K562 (cell line): ENCODE data around the gene DYNLT2B. TPM values are rescaled to one million over a fixed set of nuclear protein-coding genes. Genes with fewer than 3 reads are reported as not detected.

Source experiments
- CBFA2T2 ChIP-seq: fragments of 450-650 bp; conservative IDR thresholded peaks from 2 replicates; pipeline ENCODE4 v1.6.1; 2017; ENCODE audit warnings: mild to moderate bottlenecking
- CBX1 ChIP-seq: sonication (generic); IDR thresholded peaks from 2 replicates; pipeline ENCODE4 v1.6.1; 2016; ENCODE audit warnings: antibody characterized with exemption, low read depth, mild to moderate bottlenecking
- CEBPG ChIP-seq, 3 experiments: fragments of 200-800 bp in 1 of 3; sonication (Bioruptor generic) in 1 of 3; sonication (generic) in 1 of 3; formaldehyde crosslinking in 1 of 3; IDR thresholded peaks in 2 of 3; conservative IDR thresholded peaks in 1 of 3; 2 replicates each; pipeline versions ENCODE4 v1.6.1 to v1.8.0; 2016 to 2022; ENCODE audit warnings: missing compliant biosample characterization in 2 of 3, missing genetic modification characterization in 2 of 3, mild to moderate bottlenecking in 1 of 3, missing genetic modification reagents in 1 of 3
- CHD1 ChIP-seq: fragments of 200-600 bp; sonication (generic); IDR thresholded peaks from one replicate; pipeline ENCODE4 v1.6.1; 2012; ENCODE audit warnings: mild to moderate bottlenecking, moderate library complexity, low read length, inconsistent platforms
- ETV6 ChIP-seq, 3 experiments: fragments of 150-350 bp in 1 of 3; sonication (generic) in 1 of 3; formaldehyde crosslinking in 1 of 3; IDR thresholded peaks; 2 replicates each; pipeline versions ENCODE4 v1.6.1 to v1.8.0; 2014 to 2022; ENCODE audit warnings: borderline replicate concordance in 2 of 3, low read depth in 2 of 3, antibody characterized with exemption in 1 of 3, low read length in 1 of 3, mild to moderate bottlenecking in 1 of 3, missing genetic modification reagents in 1 of 3
- FUS ChIP-seq: fragments of 200-400 bp; formaldehyde crosslinking; optimal IDR thresholded peaks from 2 replicates; pipeline ENCODE3; 2017; ENCODE audit warnings: low read depth, low read length
- HMGN3 ChIP-seq: IDR thresholded peaks from 2 replicates; pipeline ENCODE4 v1.6.1; 2011; ENCODE audit warnings: borderline replicate concordance, low read depth, mild to moderate bottlenecking, mixed read lengths, low read length; ENCODE audit not compliant: insufficient read length; ENCODE audit errors: extremely low read depth
- PPARD ChIP-seq: fragments of 250-450 bp; sonication (Bioruptor Pico); IDR thresholded peaks from 2 replicates; pipeline ENCODE4 v1.8.0; 2022; ENCODE audit warnings: inconsistent platforms, mild to moderate bottlenecking, moderate library complexity
- RBM14 ChIP-seq: fragments of 200-400 bp; formaldehyde crosslinking; IDR thresholded peaks from 2 replicates; pipeline ENCODE4 v1.6.1; 2018; ENCODE audit warnings: low read depth, mild to moderate bottlenecking, low read length, moderate library complexity, borderline replicate concordance; ENCODE audit not compliant: insufficient read depth
- RBM22 ChIP-seq: fragments of 200-400 bp; formaldehyde crosslinking; IDR thresholded peaks from 2 replicates; pipeline ENCODE4 v1.6.1; 2018; ENCODE audit warnings: low read length, low read depth; ENCODE audit not compliant: poor library complexity, severe bottlenecking
- SP2 ChIP-seq: IDR thresholded peaks from 2 replicates; pipeline ENCODE4 v1.6.1; 2011; ENCODE audit warnings: mild to moderate bottlenecking, low read depth, low read length, moderate library complexity; ENCODE audit not compliant: poor library complexity, severe bottlenecking; ENCODE audit errors: extremely low read depth
- TAF15 ChIP-seq: fragments of 200-400 bp; formaldehyde crosslinking; IDR thresholded peaks from 2 replicates; pipeline ENCODE4 v1.6.1; 2017; ENCODE audit warnings: mild to moderate bottlenecking, low read depth, low read length, moderate library complexity
- TBP ChIP-seq: optimal IDR thresholded peaks from 2 replicates; pipeline ENCODE3; 2011; ENCODE audit warnings: low read depth, low read length, improper control_type of control experiment
- USF2 ChIP-seq: sonication (generic); formaldehyde crosslinking; IDR thresholded peaks from 2 replicates; pipeline ENCODE4 v1.5.0; 2020; ENCODE audit warnings: missing genetic modification reagents
- ZBTB12 ChIP-seq: fragments of 250-450 bp; sonication (Bioruptor Pico); IDR thresholded peaks from 2 replicates; pipeline ENCODE4 v1.4.0; 2020
- ZKSCAN3 ChIP-seq: fragments of 250-450 bp; sonication (Bioruptor Pico); IDR thresholded peaks from 2 replicates; pipeline ENCODE4 v1.4.0; 2020
- ZNF140 ChIP-seq: fragments of 250-450 bp; sonication (Bioruptor Pico); IDR thresholded peaks from 2 replicates; pipeline ENCODE4 v1.8.0; 2021; ENCODE audit warnings: moderate library complexity, mild to moderate bottlenecking, inconsistent platforms
- ZNF431 ChIP-seq: sonication (generic); formaldehyde crosslinking; IDR thresholded peaks from 2 replicates; pipeline ENCODE4 v1.8.0; 2022; ENCODE audit warnings: mild to moderate bottlenecking, missing genetic modification reagents
- ZNF57 ChIP-seq: fragments of 450-650 bp; formaldehyde crosslinking; IDR thresholded peaks from 2 replicates; pipeline ENCODE4 v1.4.0; 2020; ENCODE audit warnings: mild to moderate bottlenecking, moderate library complexity
- ZZZ3 ChIP-seq: fragments of 450-650 bp; IDR thresholded peaks from 2 replicates; pipeline ENCODE4 v1.6.1; 2016; ENCODE audit warnings: antibody characterized with exemption, mild to moderate bottlenecking, moderate library complexity
- polyA plus RNA-seq, 8 experiments: library from polyadenylated mRNA; depleted of rRNA in 4 of 8; stranded (reverse) in 5 of 8; unstranded in 3 of 8; fragments of >200 nt; fragmentation: Nextera tagmentation in 2 of 8; fragmentation: Illumina TruSeq in 1 of 8; extraction: Ambion mirVana in 2 of 8; extraction: Trizol in 1 of 8; gene quantifications; 2 replicates each; pipeline versions ENCODE4 v1.2.1 to v1.2.3, GENCODE V29; 2011 to 2014; ENCODE audit warnings: inconsistent platforms in 1 of 8, missing spikeins in 1 of 8
- total RNA-seq, 7 experiments: library from RNA; depleted of rRNA in 6 of 7; stranded (reverse); fragments of >200 nt in 6 of 7; fragmentation: Illumina TruSeq in 2 of 7; extraction: Trizol in 2 of 7; gene quantifications; 2 replicates each; pipeline versions ENCODE4 v1.2.1 to v1.2.3, GENCODE V29; 2011 to 2021; ENCODE audit warnings: low replicate concordance in 1 of 7
- TF ChIP-seq, protein P1 (sequence below), 2 experiments: fragments of 450-650 bp in 1 of 2; sonication (generic) in 1 of 2; formaldehyde crosslinking in 1 of 2; IDR thresholded peaks in 1 of 2; conservative IDR thresholded peaks in 1 of 2; 2 replicates each; pipeline versions ENCODE4 v1.6.1 to v1.8.1; 2016 to 2023; ENCODE audit warnings: mild to moderate bottlenecking in 2 of 2, moderate library complexity in 2 of 2, inconsistent platforms in 1 of 2, missing genetic modification reagents in 1 of 2
- TF ChIP-seq, protein P2 (sequence below): sonication (generic); formaldehyde crosslinking; IDR thresholded peaks from 2 replicates; pipeline ENCODE4 v1.8.0; 2022; ENCODE audit warnings: mild to moderate bottlenecking, missing genetic modification reagents

Gene DYNLT2B
- total and polyA plus RNA-seq, 9 of the 15 experiments (the other 6 are each of a cell fraction or from before 2014, with no cell fraction given) = 6.5 to 19.9 (median 8.7) TPM

DNA sequence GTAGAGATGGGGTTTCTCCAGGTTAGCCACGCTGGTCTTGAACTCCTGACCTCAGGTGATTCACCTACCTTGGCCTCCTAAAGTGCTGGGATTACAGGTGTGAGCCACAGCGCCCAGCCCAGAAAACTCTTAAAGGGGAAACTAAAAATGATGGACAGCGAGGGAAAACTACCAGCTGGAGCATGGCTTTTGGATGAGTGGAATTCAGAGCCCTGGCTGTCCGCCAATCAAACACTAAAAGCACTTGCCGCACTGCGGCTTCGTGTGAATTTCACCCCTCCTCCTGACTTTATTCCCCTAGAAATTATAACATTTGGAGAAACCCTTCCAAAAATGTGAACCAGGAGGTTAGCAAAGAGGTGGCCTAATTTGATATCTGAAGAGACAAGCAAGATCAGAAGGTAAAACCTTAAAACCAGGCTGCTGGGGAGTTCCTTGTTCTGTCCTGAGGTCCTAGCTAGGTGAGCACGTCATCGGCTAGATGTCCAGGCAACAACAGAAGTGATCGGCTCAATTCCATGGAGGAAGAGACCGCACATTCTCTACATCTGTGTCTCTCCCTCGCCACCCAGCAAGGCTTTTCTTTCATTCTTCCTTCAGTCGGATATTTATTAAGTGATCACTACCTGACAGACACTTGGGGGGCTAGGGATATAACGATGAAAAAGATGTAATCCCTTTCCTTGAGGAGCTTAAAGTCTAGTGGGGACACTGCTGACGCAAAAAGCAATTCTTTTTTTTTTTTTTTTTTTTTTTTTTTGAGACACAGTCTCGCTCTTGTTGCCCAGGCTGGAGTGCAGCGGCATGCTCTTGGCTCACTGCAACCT is 18.5 kb upstream of the DYNLT2B start (continued):
- TF ChIP-seq RBM22 (no peak), ZBTB12 (CRISPR knock-in tag) (no peak), CBX1 (no peak), RBM14 (no peak), USF2 (CRISPR knock-in tag) (no peak), ZKSCAN3 (CRISPR knock-in tag) (no peak), PPARD (CRISPR knock-in tag) (no peak), ZNF431 (CRISPR knock-in tag) (no peak), TAF15 (no peak), SP2 (no peak), ETV6 (IDR thresholded peaks at IDR 0.05; ENCODE audit: borderline replicate concordance in 1 of 2, low read depth in 2 of 2, low read length in 1 of 2) (no peak), ETV6 (CRISPR knock-in tag; IDR thresholded peaks at IDR 0.05; ENCODE audit: borderline replicate concordance) (no peak), ZNF140 (CRISPR knock-in tag) (no peak), ZNF57 (CRISPR knock-in tag) (no peak), CEBPG (CRISPR knock-in tag; IDR thresholded peaks at IDR 0.05) (no peak), CEBPG (tag; conservative IDR thresholded peaks at IDR 0.05 in 1 of 2, IDR thresholded peaks at IDR 0.05 in 1 of 2) (no peak), FUS (no peak), HMGN3 (no peak), CBFA2T2 (no peak), CHD1 (peak; percentile 40), TBP (peak; percentile 11), ZZZ3 (no peak)
- TF ChIP-seq, protein P1, sequence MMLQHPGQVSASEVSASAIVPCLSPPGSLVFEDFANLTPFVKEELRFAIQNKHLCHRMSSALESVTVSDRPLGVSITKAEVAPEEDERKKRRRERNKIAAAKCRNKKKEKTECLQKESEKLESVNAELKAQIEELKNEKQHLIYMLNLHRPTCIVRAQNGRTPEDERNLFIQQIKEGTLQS (IDR thresholded peaks at IDR 0.05) = 0 out of 2 replicates have a peak, but pooled peaks have one; percentile 23
- TF ChIP-seq, protein P1 (CRISPR knock-in tag; conservative IDR thresholded peaks at IDR 0.05) = no peak
- TF ChIP-seq, protein P2, sequence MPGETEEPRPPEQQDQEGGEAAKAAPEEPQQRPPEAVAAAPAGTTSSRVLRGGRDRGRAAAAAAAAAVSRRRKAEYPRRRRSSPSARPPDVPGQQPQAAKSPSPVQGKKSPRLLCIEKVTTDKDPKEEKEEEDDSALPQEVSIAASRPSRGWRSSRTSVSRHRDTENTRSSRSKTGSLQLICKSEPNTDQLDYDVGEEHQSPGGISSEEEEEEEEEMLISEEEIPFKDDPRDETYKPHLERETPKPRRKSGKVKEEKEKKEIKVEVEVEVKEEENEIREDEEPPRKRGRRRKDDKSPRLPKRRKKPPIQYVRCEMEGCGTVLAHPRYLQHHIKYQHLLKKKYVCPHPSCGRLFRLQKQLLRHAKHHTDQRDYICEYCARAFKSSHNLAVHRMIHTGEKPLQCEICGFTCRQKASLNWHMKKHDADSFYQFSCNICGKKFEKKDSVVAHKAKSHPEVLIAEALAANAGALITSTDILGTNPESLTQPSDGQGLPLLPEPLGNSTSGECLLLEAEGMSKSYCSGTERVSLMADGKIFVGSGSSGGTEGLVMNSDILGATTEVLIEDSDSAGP (CRISPR knock-in tag) = no peak
